Hematopoietic multipotent progenitor cell treated with erythropoietin and hydrocortisone succinate and interleukin-3 and kit ligand, for 4 days (in vitro differentiated cells): ENCODE data around the gene OLFM1.

ENCODE experiments used
- DNase-seq: peaks from one replicate; pipeline ENCODE4 v3.0.0-alpha.2; 2015

OLFM1 gene

DNA sequence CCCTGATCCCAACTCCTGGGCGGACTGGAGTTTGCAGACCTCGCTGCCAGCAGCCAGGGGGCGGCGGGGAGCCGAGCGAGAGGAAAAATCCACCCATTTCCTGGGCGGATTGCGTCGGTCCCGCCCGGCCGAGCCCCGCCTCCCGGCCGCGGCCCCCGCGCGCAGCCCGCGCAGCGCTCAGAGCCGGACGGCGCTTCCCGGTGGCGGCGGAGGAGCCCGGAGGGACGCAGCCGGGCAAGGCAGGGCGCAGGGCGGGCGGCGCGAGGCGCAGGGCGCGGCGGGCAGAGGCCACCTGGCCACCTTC lies at the start of gene OLFM1:
Gene OLFM1 (plus strand): TSS at position 180 of the 304 bp plus-strand sequence. CDS start 322 bp downstream, outside the sequence.
- peak; percentile 78 for DNase-seq

GRCh38 chr9:135038331-135038730 lies 49.1 kb upstream of the OLFM1 start:
- no peak for DNase-seq

DNA sequence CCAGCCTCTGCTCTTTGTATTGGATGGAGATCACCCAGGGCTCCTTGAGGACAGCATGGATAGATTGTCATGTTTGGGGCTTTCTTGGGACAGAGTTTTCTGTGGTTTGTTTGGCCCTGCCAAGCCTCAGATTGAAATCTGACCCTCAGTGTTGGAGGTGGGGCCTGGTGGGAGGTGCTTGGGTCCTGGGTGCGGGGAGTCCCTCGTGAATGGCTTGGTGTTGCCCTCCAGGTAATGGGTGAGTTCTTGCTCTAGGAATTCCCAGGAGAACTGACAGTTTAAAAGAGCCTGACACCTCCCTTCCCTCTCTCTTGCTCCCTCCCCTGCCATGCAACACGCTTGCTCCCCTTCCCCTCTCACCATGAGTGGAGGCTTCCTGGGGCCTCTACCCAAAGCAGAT lies 48.6 kb upstream of the OLFM1 start:
- no peak for DNase-seq

GRCh38 chr9:135039266-135039870 lies 48.1 kb upstream of the OLFM1 start:
- DNase-seq: no peak

GRCh38 chr9:135039916-135040645 lies 47.4 kb upstream of the OLFM1 start:
- DNase-seq: no peak

DNA sequence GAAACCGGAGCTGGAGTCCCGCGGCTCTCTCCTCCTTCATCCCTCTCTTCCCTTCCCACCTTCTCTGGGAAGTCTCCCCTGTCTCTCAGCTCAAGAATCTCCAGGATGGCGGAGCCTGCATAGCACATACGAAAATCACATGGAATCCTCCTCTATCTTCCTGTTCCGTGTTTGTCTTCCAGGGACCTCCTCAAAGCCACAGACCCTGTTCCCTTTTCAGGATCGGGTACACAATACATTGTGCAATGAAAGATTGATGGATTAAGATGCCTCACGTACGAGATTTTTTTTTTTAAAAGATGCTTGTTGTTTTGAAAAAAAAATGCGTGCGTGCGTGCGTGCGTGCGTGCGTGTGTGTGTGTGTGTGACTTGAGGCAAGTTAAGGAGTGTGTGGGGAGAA lies 46.6 kb upstream of the OLFM1 start:
- DNase-seq: no peak

DNA sequence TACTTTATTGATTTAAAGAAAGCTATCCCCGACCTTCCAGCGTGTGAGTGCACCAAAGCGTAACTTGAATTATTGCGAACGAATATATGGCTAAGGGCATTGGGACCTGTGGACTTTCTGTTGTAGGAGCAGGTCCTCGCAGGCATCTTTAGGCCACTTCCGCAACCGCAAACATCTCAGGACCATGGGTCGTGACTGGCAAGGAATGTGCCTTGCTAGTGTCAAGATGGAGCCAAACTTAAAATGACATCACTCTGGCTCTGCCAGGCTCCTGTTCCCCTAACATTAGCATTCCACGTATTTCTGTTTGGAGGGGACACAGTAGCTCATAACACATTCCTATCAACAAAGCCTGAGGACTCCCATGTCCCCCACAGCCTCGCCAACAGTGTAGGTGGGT lies 44.1 kb upstream of the OLFM1 start:
- no peak for DNase-seq

- DNase-seq: no peak
Observed at GRCh38 chr9:135045264-135045927, 42.1 kb upstream of the OLFM1 start.

GRCh38 chr9:135045928-135046738 lies 41.3 kb upstream of the OLFM1 start:
- no peak for DNase-seq

GRCh38 chr9:135046739-135047350 lies 40.6 kb upstream of the OLFM1 start:
- no peak for DNase-seq

DNA sequence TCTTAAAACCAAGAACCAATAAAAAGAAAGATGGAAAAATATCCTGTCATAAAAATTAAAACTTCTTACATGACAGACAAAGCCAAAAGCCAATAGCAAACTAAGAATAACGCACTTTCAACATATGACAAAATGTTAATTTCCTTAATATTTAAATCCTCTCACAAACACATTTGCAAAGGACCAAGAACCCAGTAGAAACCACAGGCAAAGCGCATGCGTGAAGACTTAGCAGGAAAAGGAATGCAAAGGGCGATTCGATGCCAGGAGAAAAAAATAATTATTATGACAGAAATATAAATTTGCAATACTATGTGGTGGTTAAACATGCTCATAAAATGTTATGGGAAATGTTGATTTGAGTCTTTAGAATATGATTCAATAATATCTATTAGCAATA lies 39.9 kb upstream of the OLFM1 start:
- DNase-seq: no peak

- no peak for DNase-seq
Observed at GRCh38 chr9:135048046-135048757, 39.3 kb upstream of the OLFM1 start.

DNA sequence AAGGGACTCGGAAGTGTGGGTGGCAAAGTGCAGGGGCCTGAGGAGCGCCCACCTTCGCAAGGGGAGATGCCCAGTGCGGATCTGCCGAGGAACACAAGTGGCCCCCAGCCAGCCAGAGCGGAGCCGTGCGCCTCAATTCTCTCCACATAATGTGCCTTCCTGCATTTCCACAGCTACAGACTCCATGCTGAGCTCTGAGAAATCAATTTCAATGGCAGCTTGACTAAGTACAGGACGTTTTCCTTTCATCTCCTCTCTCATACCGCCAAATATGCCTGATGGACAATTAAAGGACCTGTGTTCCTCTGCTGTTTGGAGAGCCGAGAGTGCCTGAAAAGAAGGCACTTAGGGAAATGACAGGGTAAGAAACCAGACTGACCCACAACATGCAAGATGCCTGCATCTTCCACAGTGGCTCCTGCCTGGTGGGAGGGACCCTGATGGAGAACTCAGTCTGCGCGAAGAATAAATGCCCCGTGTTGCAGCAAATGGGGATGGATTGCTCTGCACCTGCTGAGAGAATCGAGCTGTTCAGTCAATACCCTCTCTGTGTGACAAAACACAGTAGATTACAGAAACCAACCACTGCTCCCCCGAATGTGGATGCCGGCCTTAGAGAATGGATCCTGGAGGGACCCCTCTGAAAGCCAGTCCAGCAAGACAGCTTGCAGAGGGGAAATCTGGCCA lies 38.6 kb upstream of the OLFM1 start:
- DNase-seq: no peak

- no peak for DNase-seq
Observed at GRCh38 chr9:135049460-135049859, 38.0 kb upstream of the OLFM1 start.

GRCh38 chr9:135050072-135050990 lies 37.1 kb upstream of the OLFM1 start:
- DNase-seq: no peak

GRCh38 chr9:135051316-135052038 lies 36.0 kb upstream of the OLFM1 start:
- DNase-seq: no peak

GRCh38 chr9:135053133-135053532 lies 34.3 kb upstream of the OLFM1 start:
- DNase-seq: peak; percentile 42

DNA sequence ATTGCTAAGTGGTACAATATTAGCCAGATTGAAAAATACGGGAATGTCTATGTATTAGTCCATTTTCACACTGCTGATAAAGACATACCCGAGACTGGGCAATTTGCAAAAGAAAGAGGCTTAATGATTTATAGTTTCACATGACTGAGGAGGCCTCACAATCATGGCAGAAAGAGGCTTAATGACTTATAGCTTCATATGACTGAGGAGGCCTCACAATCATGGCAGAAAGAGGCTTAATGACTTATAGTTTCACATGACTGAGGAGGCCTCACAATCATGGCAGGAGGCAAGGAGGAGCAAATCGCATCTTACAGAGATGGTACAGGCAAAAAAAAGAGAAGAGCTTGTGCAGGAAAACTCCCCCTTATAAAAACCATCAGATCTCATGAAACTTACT lies 32.3 kb upstream of the OLFM1 start:
- DNase-seq: no peak

DNA sequence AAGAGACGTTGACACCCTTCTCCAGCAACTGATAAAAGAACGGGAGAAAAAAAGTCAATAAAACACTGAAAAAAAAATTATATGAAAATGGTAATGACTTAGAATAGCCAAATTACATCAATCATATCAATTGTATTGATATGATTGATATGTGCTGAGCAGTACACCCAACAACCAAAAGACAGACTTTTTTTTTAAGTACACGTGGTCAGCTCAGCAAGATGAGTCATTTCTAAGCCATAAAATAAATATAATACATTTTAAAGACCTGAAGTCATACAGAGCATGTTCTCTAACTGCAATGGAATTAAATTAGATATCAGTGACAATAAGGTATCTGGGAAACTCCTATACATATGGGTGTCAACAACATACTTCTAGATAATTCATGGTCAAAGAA lies 30.9 kb upstream of the OLFM1 start:
- no peak for DNase-seq
